Astrocyte of the cerebellum (primary cell): Measurements from ENCODE around the gene DPF1.

Experiments
- DNase-seq: peaks from one replicate; pipeline ENCODE4 v3.0.0-alpha.2; 2011; ENCODE audit warnings: low read depth
- H3K4me3 ChIP-seq: 2 replicates; pipeline ENCODE4 v1.5.1; 2011; ENCODE audit warnings: mild to moderate bottlenecking, low read depth, low read length, moderate library complexity
- CTCF ChIP-seq: IDR thresholded peaks from 2 replicates; pipeline ENCODE4 v1.5.1; 2012; ENCODE audit warnings: low read length, low read depth, moderate library complexity, mild to moderate bottlenecking; ENCODE audit errors: missing control alignments
- in situ Hi-C: cut with HindIII; loops from 2 replicates; pipeline ENCODE4 v1.10.0; 2017; ENCODE audit warnings: low sequenced_read_pairs

The DPF1 gene

GRCh38 chr19:38170334-38170733 lies 53.7 kb downstream of the DPF1 start:
- TF ChIP-seq CTCF = no peak
- in situ Hi-C loops = no loop called here
- no peak for DNase-seq
- no peak overlapping the region for H3K4me3 ChIP-seq

GRCh38 chr19:38168637-38169036 lies 55.4 kb downstream of the DPF1 start:
- in situ Hi-C loops = no loop called here
- no peak overlapping the region for H3K4me3 ChIP-seq
- no peak for TF ChIP-seq CTCF
- no peak for DNase-seq

GRCh38 chr19:38165335-38165734 lies 58.7 kb downstream of the DPF1 start:
- in situ Hi-C loops = no loop called here
- TF ChIP-seq CTCF = no peak

GRCh38 chr19:38164526-38164925 lies 59.5 kb downstream of the DPF1 start:
- DNase-seq = no peak
- TF ChIP-seq CTCF = no peak
- H3K4me3 ChIP-seq = no peak overlapping the region
- in situ Hi-C loops = no loop called here

More at GRCh38 chr19:38165335-38165734, 58.7 kb downstream of the DPF1 start:
- H3K4me3 ChIP-seq = no peak overlapping the region
- no peak for DNase-seq

GRCh38 chr19:38163419-38164290 lies 60.4 kb downstream of the DPF1 start:
- in situ Hi-C loops = no loop called here
- no peak for TF ChIP-seq CTCF
- no peak overlapping the region for H3K4me3 ChIP-seq
- DNase-seq = no peak

GRCh38 chr19:38162632-38163031 lies 61.4 kb downstream of the DPF1 start:
- in situ Hi-C loops = no loop called here
- DNase-seq = no peak
- no peak for TF ChIP-seq CTCF
- H3K4me3 ChIP-seq = no peak overlapping the region

- DNase-seq = no peak
- H3K4me3 ChIP-seq = no peak overlapping the region
- in situ Hi-C loops = no loop called here
- no peak for TF ChIP-seq CTCF
These were observed 61.9 kb downstream of the DPF1 start for GRCh38 chr19:38162094-38162493.
